ENCODE results near the gene DDA1. TPM values are rescaled to one million over a fixed set of nuclear protein-coding genes. Genes with fewer than 3 reads are reported as not detected.

DDA1 gene
- total RNA-seq, 1 donor from 2014 or later = 123 TPM

- H3K27me3 Mint-ChIP-seq (ENCODE audit: low read depth, unreplicated experiment) = peaks cover 3% of the 10 kb centered on the region
- H3K4me3 Mint-ChIP-seq (ENCODE audit: unreplicated experiment) = no peak overlapping the region
- no peaks in the 10 kb centered on the region for H3K36me3 ChIP-seq (ENCODE audit: insufficient read depth, low read length)
These were observed 25.8 kb upstream of the DDA1 start for GRCh38 chr19:17283504-17283996.

GRCh38 chr19:17285415-17286135 lies 23.8 kb upstream of the DDA1 start:
- Histone ChIP-seq H3K4me3 (ENCODE audit: insufficient read depth, low read depth, low read length) (no peak overlapping the region), H3K27me3 (ENCODE audit: insufficient read depth, low read length) (no peaks in the 10 kb centered on the region), H3K9ac (ENCODE audit: low read length) (no peak overlapping the region), H3K9me3 (ENCODE audit: insufficient read depth, low read depth, low read length) (no peaks in the 10 kb centered on the region), H3K36me3 (ENCODE audit: insufficient read depth, low read length) (no peaks in the 10 kb centered on the region), H3K4me2 (ENCODE audit: low read length) (no peak overlapping the region), H3K4me1 (ENCODE audit: insufficient read depth, low read length) (no peaks in the 10 kb centered on the region), H3K79me2 (ENCODE audit: insufficient read depth, low read length) (no peaks in the 10 kb centered on the region), H4K20me1 (ENCODE audit: insufficient read depth, low read length) (no peaks in the 10 kb centered on the region), H3K27ac (ENCODE audit: low read depth, low read length) (no peak overlapping the region), H2AFZ (ENCODE audit: low read depth, low read length) (no peak overlapping the region)
- Mint-ChIP-seq H3K4me1 (ENCODE audit: low read depth, unreplicated experiment) (no peaks in the 10 kb centered on the region), H3K4me3 (ENCODE audit: unreplicated experiment) (no peak overlapping the region), H3K27me3 (ENCODE audit: low read depth, unreplicated experiment) (peaks cover 3% of the 10 kb centered on the region), H3K36me3 (ENCODE audit: low read depth, unreplicated experiment) (peaks cover 4% of the 10 kb centered on the region), H3K27ac (ENCODE audit: unreplicated experiment) (no peak overlapping the region), H3K9me3 (ENCODE audit: unreplicated experiment) (no peaks in the 10 kb centered on the region)
- no peak for TF ChIP-seq EZH2 (IDR thresholded peaks at IDR 0.05; ENCODE audit: insufficient read depth, low read length)
- DNase-seq (ENCODE audit: low read depth) (no peak), FAIRE-seq (no peak)

More at GRCh38 chr19:17283504-17283996, 25.8 kb upstream of the DDA1 start:
- no peaks in the 10 kb centered on the region for H4K20me1 ChIP-seq (ENCODE audit: insufficient read depth, low read length)
- Mint-ChIP-seq H3K9me3 (ENCODE audit: unreplicated experiment) (no peaks in the 10 kb centered on the region), H3K4me1 (ENCODE audit: low read depth, unreplicated experiment) (no peaks in the 10 kb centered on the region), H3K36me3 (ENCODE audit: low read depth, unreplicated experiment) (peaks cover 8% of the 10 kb centered on the region), H3K27ac (ENCODE audit: unreplicated experiment) (no peak overlapping the region)
- H2AFZ ChIP-seq (ENCODE audit: low read depth, low read length) = no peak overlapping the region
- H3K4me1 ChIP-seq (ENCODE audit: insufficient read depth, low read length) = no peaks in the 10 kb centered on the region
- DNase-seq (ENCODE audit: low read depth) (no peak), FAIRE-seq (no peak)
- no peak for TF ChIP-seq EZH2 (IDR thresholded peaks at IDR 0.05; ENCODE audit: insufficient read depth, low read length)
- TF ChIP-seq CTCF (IDR thresholded peaks at IDR 0.05; ENCODE audit: insufficient read depth, low read depth, low read length) = no peak
- H3K4me2 ChIP-seq (ENCODE audit: low read length) = no peak overlapping the region
- H3K79me2 ChIP-seq (ENCODE audit: insufficient read depth, low read length) = no peaks in the 10 kb centered on the region
- H3K9ac ChIP-seq (ENCODE audit: low read length) = no peak overlapping the region
- H3K4me3 ChIP-seq (ENCODE audit: insufficient read depth, low read depth, low read length) = no peak overlapping the region
- no peaks in the 10 kb centered on the region for H3K27me3 ChIP-seq (ENCODE audit: insufficient read depth, low read length)
- no peak overlapping the region for H3K27ac ChIP-seq (ENCODE audit: low read depth, low read length)
- no peaks in the 10 kb centered on the region for H3K9me3 ChIP-seq (ENCODE audit: insufficient read depth, low read depth, low read length)

- Mint-ChIP-seq H3K27me3 (ENCODE audit: low read depth, unreplicated experiment) (peaks cover 3% of the 10 kb centered on the region), H3K4me1 (ENCODE audit: low read depth, unreplicated experiment) (no peaks in the 10 kb centered on the region), H3K4me3 (ENCODE audit: unreplicated experiment) (no peak overlapping the region), H3K9me3 (ENCODE audit: unreplicated experiment) (no peaks in the 10 kb centered on the region), H3K27ac (ENCODE audit: unreplicated experiment) (no peak overlapping the region), H3K36me3 (ENCODE audit: low read depth, unreplicated experiment) (peaks cover 4% of the 10 kb centered on the region)
- no peak for DNase-seq (ENCODE audit: low read depth)
- H3K4me1 ChIP-seq (ENCODE audit: insufficient read depth, low read length) = no peaks in the 10 kb centered on the region
- H4K20me1 ChIP-seq (ENCODE audit: insufficient read depth, low read length) = no peaks in the 10 kb centered on the region
- H3K4me2 ChIP-seq (ENCODE audit: low read length) = no peak overlapping the region
- no peaks in the 10 kb centered on the region for H3K36me3 ChIP-seq (ENCODE audit: insufficient read depth, low read length)
- no peak for FAIRE-seq
- H3K27me3 ChIP-seq (ENCODE audit: insufficient read depth, low read length) = no peaks in the 10 kb centered on the region
- no peaks in the 10 kb centered on the region for H3K79me2 ChIP-seq (ENCODE audit: insufficient read depth, low read length)
- H3K9me3 ChIP-seq (ENCODE audit: insufficient read depth, low read depth, low read length) = no peaks in the 10 kb centered on the region
- no peak overlapping the region for H2AFZ ChIP-seq (ENCODE audit: low read depth, low read length)
- TF ChIP-seq CTCF (IDR thresholded peaks at IDR 0.05; ENCODE audit: insufficient read depth, low read depth, low read length) = no peak
- TF ChIP-seq EZH2 (IDR thresholded peaks at IDR 0.05; ENCODE audit: insufficient read depth, low read length) = no peak
- no peak overlapping the region for H3K4me3 ChIP-seq (ENCODE audit: insufficient read depth, low read depth, low read length)
- H3K9ac ChIP-seq (ENCODE audit: low read length) = no peak overlapping the region
- H3K27ac ChIP-seq (ENCODE audit: low read depth, low read length) = no peak overlapping the region
These were observed 23.1 kb upstream of the DDA1 start for GRCh38 chr19:17286263-17286662.
